ENCODE data around the gene FAM81A.
"Not testable (repeated sequence)": the region's sequence is repeated elsewhere in the genome, so short reads cannot be mapped to it uniquely, and the experiment has no call there.

Gene FAM81A

GRCh38 chr15:59492389-59493377, 54.7 kb downstream of the FAM81A start:
- Mint-ChIP-seq H3K27me3 (no peaks in the 10 kb centered on the region), H3K4me1 (peaks cover 6% of the 10 kb centered on the region), H3K9me3 (no peaks in the 10 kb centered on the region), H3K4me3 (peak overlapping the region in 1 of 2 donors; percentile 4), H3K27ac (no peak overlapping the region)
- peak; percentile 40 to 42 for DNase-seq
- peak; percentile 80 for ATAC-seq

GRCh38 chr15:59501597-59501996, 63.6 kb downstream of the FAM81A start:
- Mint-ChIP-seq H3K27ac (no peak overlapping the region), H3K4me3 (no peak overlapping the region), H3K27me3 (no peaks in the 10 kb centered on the region), H3K9me3 (no peaks in the 10 kb centered on the region), H3K4me1 (no peaks in the 10 kb centered on the region)
- DNase-seq = peak in 1 of 2 donors; percentile 14
- ATAC-seq = no peak

GRCh38 chr15:59515190-59515589, 77.2 kb downstream of the FAM81A start:
- Mint-ChIP-seq H3K4me1 (no peaks in the 10 kb centered on the region), H3K27ac (no peak overlapping the region), H3K9me3 (no peaks in the 10 kb centered on the region), H3K4me3 (no peak overlapping the region), H3K27me3 (no peaks in the 10 kb centered on the region)
- ATAC-seq = no peak
- no peak for DNase-seq

GRCh38 chr15:59516655-59517461, 78.9 kb downstream of the FAM81A start:
- Mint-ChIP-seq H3K27ac (no peak overlapping the region), H3K9me3 (no peaks in the 10 kb centered on the region), H3K4me3 (no peak overlapping the region), H3K4me1 (no peaks in the 10 kb centered on the region), H3K27me3 (no peaks in the 10 kb centered on the region)
- ATAC-seq (no peak), DNase-seq (no peak)

GRCh38 chr15:59519329-59519728, 81.3 kb downstream of the FAM81A start:
- H3K9me3 Mint-ChIP-seq = no peaks in the 10 kb centered on the region
- ATAC-seq = no peak
- H3K27me3 Mint-ChIP-seq = no peaks in the 10 kb centered on the region
- H3K27ac Mint-ChIP-seq = no peak overlapping the region
- no peak for DNase-seq
- H3K4me3 Mint-ChIP-seq = no peak overlapping the region
- H3K4me1 Mint-ChIP-seq = peaks cover 20% of the 10 kb centered on the region

- no peak for ATAC-seq
- Mint-ChIP-seq H3K4me1 (peaks cover 26% of the 10 kb centered on the region), H3K4me3 (no peak overlapping the region), H3K27me3 (no peaks in the 10 kb centered on the region), H3K27ac (no peak overlapping the region), H3K9me3 (no peaks in the 10 kb centered on the region)
- no peak for DNase-seq
Measured at GRCh38 chr15:59521443-59521842, 83.5 kb downstream of the FAM81A start.

- peak overlapping the region; percentile 27 to 52 for H3K4me3 Mint-ChIP-seq
- ATAC-seq = no peak
Measured at GRCh38 chr15:59522988-59523461, 85.0 kb downstream of the FAM81A start.

GRCh38 chr15:59523702-59524101, 85.7 kb downstream of the FAM81A start:
- peaks cover 29% of the 10 kb centered on the region for H3K4me1 Mint-ChIP-seq
- no peak for DNase-seq
- H3K9me3 Mint-ChIP-seq = no peaks in the 10 kb centered on the region
- no peak for ATAC-seq
- H3K27me3 Mint-ChIP-seq = no peaks in the 10 kb centered on the region
- H3K4me3 Mint-ChIP-seq = peak overlapping the region in 1 of 2 donors; percentile 51
- no peak overlapping the region for H3K27ac Mint-ChIP-seq

More at GRCh38 chr15:59522988-59523461, 85.0 kb downstream of the FAM81A start:
- Mint-ChIP-seq H3K4me1 (peaks cover 26% of the 10 kb centered on the region), H3K27ac (peak overlapping the region in 1 of 2 donors; percentile 15), H3K27me3 (no peaks in the 10 kb centered on the region), H3K9me3 (no peaks in the 10 kb centered on the region)
- DNase-seq = peak; percentile 23 to 32

- H3K9me3 Mint-ChIP-seq = no peaks in the 10 kb centered on the region
- peak overlapping the region; percentile 2 to 44 for H3K4me3 Mint-ChIP-seq
- ATAC-seq (peak; percentile 42), DNase-seq (no peak)
- peaks cover 32% of the 10 kb centered on the region for H3K4me1 Mint-ChIP-seq
- no peaks in the 10 kb centered on the region for H3K27me3 Mint-ChIP-seq
- peak overlapping the region; percentile 33 to 87 for H3K27ac Mint-ChIP-seq
Measured at GRCh38 chr15:59524331-59524731, 86.3 kb downstream of the FAM81A start.

- not testable (repeated sequence) for H3K9me3 Mint-ChIP-seq, ATAC-seq, H3K27me3 Mint-ChIP-seq, H3K4me3 Mint-ChIP-seq, H3K27ac Mint-ChIP-seq, DNase-seq
- H3K4me1 Mint-ChIP-seq = peaks cover 32% of the 10 kb centered on the region
Measured at GRCh38 chr15:59526466-59526865, 88.5 kb downstream of the FAM81A start.

GRCh38 chr15:59528429-59528828, 90.4 kb downstream of the FAM81A start:
- Mint-ChIP-seq H3K9me3 (no peaks in the 10 kb centered on the region), H3K27me3 (peaks cover 7% of the 10 kb centered on the region), H3K27ac (no peak overlapping the region), H3K4me3 (no peak overlapping the region), H3K4me1 (peaks cover 28% of the 10 kb centered on the region)
- DNase-seq (no peak), ATAC-seq (no peak)

GRCh38 chr15:59528961-59529402, 91.0 kb downstream of the FAM81A start:
- H3K27me3 Mint-ChIP-seq = peaks cover 7% of the 10 kb centered on the region
- ATAC-seq (peak; percentile 81), DNase-seq (peak; percentile 57)
- H3K4me1 Mint-ChIP-seq = peaks cover 23% of the 10 kb centered on the region
- no peak overlapping the region for H3K27ac Mint-ChIP-seq
- no peak overlapping the region for H3K4me3 Mint-ChIP-seq
- H3K9me3 Mint-ChIP-seq = no peaks in the 10 kb centered on the region

GRCh38 chr15:59531066-59531675, 93.2 kb downstream of the FAM81A start:
- DNase-seq (no peak), ATAC-seq (no peak)
- Mint-ChIP-seq H3K9me3 (no peaks in the 10 kb centered on the region), H3K4me3 (no peak overlapping the region), H3K27ac (no peak overlapping the region), H3K27me3 (peaks cover 19% of the 10 kb centered on the region), H3K4me1 (peaks cover 14% of the 10 kb centered on the region)

GRCh38 chr15:59532770-59533379, 94.9 kb downstream of the FAM81A start:
- Mint-ChIP-seq H3K4me3 (no peak overlapping the region), H3K4me1 (peaks cover 19% of the 10 kb centered on the region), H3K27ac (no peak overlapping the region), H3K27me3 (peaks cover 19% of the 10 kb centered on the region), H3K9me3 (no peaks in the 10 kb centered on the region)
- peak; percentile 14 to 22 for DNase-seq
- ATAC-seq = peak; percentile 66

GRCh38 chr15:59536553-59536952, 98.6 kb downstream of the FAM81A start:
- Mint-ChIP-seq H3K27ac (no peak overlapping the region), H3K4me3 (no peak overlapping the region), H3K27me3 (peaks cover 12% of the 10 kb centered on the region), H3K4me1 (peaks cover 13% of the 10 kb centered on the region), H3K9me3 (no peaks in the 10 kb centered on the region)
- no peak for ATAC-seq
- DNase-seq = no peak
